Lung (tissue), 16 donors: ENCODE results near the gene ZNF462. TPM values are rescaled to one million over a fixed set of nuclear protein-coding genes. Genes with fewer than 3 reads are reported as not detected.

Experiments used
- ATAC-seq: fragments of 200-7000 bp; cut with Tn5 transposase; one replicate; pipeline ENCODE4 v1.9.1; 2020; ENCODE audit warnings: moderate number of reproducible peaks; ENCODE audit not compliant: insufficient read depth, low FRiP score
- DNase-seq, 3 donors: peaks; one replicate each; pipeline ENCODE4 v3.0.0-alpha.2; 2013 to 2017
- H3K27ac ChIP-seq, 2 donors: one replicate each; pipeline ENCODE4 v1.5.1; 2013; ENCODE audit warnings: mild to moderate bottlenecking in 2 of 2, moderate library complexity in 2 of 2, control low read depth in 1 of 2, inconsistent platforms in 1 of 2, low read depth in 1 of 2, low read length in 1 of 2
- H3K27me3 ChIP-seq, 3 donors: one replicate each; pipeline ENCODE4 v1.5.1; 2013; ENCODE audit warnings: low read length in 2 of 3; ENCODE audit not compliant: control insufficient read depth in 3 of 3, insufficient read depth in 3 of 3
- H3K36me3 ChIP-seq, 4 donors: one replicate each; pipeline ENCODE4 v1.5.1; 2013; ENCODE audit warnings: low read length in 4 of 4, mild to moderate bottlenecking in 1 of 4, moderate library complexity in 1 of 4; ENCODE audit not compliant: control insufficient read depth in 4 of 4, insufficient read depth in 4 of 4
- H3K4me1 ChIP-seq, 5 donors: one replicate each; pipeline ENCODE4 v1.5.1; 2013; ENCODE audit warnings: low read length in 5 of 5, mild to moderate bottlenecking in 2 of 5, moderate library complexity in 1 of 5; ENCODE audit not compliant: control insufficient read depth in 5 of 5, insufficient read depth in 5 of 5
- H3K4me3 ChIP-seq: one replicate; pipeline ENCODE4 v1.5.1; 2013; ENCODE audit warnings: mild to moderate bottlenecking, control low read depth, moderate library complexity
- H3K9ac ChIP-seq, 2 donors: one replicate each; pipeline ENCODE4 v1.5.1; 2013; ENCODE audit warnings: low read length in 2 of 2, control low read depth in 1 of 2; ENCODE audit not compliant: insufficient read depth in 1 of 2
- H3K9me3 ChIP-seq, 4 donors: one replicate each; pipeline ENCODE4 v1.5.1; 2013; ENCODE audit warnings: low read length in 3 of 4, mild to moderate bottlenecking in 1 of 4, moderate library complexity in 1 of 4; ENCODE audit not compliant: control insufficient read depth in 4 of 4, insufficient read depth in 3 of 4
- WGBS, 2 donors: extraction: QIAGEN DNeasy Blood & Tissue Kit; methylation state at CpG; one replicate each; pipeline ENCODE4 v1.1.7; 2013; 5-methylcytosine and 5-hydroxymethylcytosine counted together
- long read RNA-seq, 5 donors: transcript quantifications; one replicate each; lab custom pipeline, GENCODE V29; 2026
- polyA plus RNA-seq, 2 donors: library from polyadenylated mRNA; stranded (reverse); fragments of 200-250 nt; gene quantifications; one replicate each; pipeline ENCODE4 v1.2.1, GENCODE V29; 2013
- total RNA-seq, 2 donors: library from RNA; depleted of rRNA in 1 of 2; stranded (reverse); fragments of >200 nt in 1 of 2; gene quantifications; one replicate each; pipeline ENCODE4 v1.2.1, GENCODE V29; 2014 to 2021
- TF ChIP-seq, protein P1 (sequence below): IDR thresholded peaks from 2 replicates; pipeline ENCODE4 v1.5.1; 2012; ENCODE audit warnings: mild to moderate bottlenecking; ENCODE audit errors: control extremely low read depth, extremely low read depth
- donor health status: control.
- donor health status: control.
- donor health status: Bipolar disorder and iron deficiency.
- donor health status: healthy.
- donor health status: DM: yes; HTN: yes; CAD: no.

The ZNF462 gene, protein sequence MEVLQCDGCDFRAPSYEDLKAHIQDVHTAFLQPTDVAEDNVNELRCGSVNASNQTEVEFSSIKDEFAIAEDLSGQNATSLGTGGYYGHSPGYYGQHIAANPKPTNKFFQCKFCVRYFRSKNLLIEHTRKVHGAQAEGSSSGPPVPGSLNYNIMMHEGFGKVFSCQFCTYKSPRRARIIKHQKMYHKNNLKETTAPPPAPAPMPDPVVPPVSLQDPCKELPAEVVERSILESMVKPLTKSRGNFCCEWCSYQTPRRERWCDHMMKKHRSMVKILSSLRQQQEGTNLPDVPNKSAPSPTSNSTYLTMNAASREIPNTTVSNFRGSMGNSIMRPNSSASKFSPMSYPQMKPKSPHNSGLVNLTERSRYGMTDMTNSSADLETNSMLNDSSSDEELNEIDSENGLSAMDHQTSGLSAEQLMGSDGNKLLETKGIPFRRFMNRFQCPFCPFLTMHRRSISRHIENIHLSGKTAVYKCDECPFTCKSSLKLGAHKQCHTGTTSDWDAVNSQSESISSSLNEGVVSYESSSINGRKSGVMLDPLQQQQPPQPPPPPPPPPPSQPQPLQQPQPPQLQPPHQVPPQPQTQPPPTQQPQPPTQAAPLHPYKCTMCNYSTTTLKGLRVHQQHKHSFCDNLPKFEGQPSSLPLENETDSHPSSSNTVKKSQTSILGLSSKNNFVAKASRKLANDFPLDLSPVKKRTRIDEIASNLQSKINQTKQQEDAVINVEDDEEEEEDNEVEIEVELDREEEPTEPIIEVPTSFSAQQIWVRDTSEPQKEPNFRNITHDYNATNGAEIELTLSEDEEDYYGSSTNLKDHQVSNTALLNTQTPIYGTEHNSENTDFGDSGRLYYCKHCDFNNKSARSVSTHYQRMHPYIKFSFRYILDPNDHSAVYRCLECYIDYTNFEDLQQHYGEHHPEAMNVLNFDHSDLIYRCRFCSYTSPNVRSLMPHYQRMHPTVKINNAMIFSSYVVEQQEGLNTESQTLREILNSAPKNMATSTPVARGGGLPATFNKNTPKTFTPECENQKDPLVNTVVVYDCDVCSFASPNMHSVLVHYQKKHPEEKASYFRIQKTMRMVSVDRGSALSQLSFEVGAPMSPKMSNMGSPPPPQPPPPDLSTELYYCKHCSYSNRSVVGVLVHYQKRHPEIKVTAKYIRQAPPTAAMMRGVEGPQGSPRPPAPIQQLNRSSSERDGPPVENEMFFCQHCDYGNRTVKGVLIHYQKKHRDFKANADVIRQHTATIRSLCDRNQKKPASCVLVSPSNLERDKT (N-terminal part only)
- total RNA-seq (10 to 100 TPM; 36.5 to 37.7 TPM), polyA plus RNA-seq (1 to 10 TPM; 2.0 to 2.5 TPM)
- long read RNA-seq, donor 1, partial matches to known transcripts: 0 of 1 reads
- long read RNA-seq, donor 1, other reads (novel, unspliced or antisense): 0 of 1 reads
- long read RNA-seq, donor 2, partial matches to known transcripts: 0 of 1 reads
- long read RNA-seq, donor 2, other reads (novel, unspliced or antisense): 0 of 1 reads
- long read RNA-seq, donor 3, partial matches to known transcripts: 0 of 2 reads
- long read RNA-seq, donor 3, other reads (novel, unspliced or antisense): 0 of 2 reads
- long read RNA-seq, donor 4, partial matches to known transcripts: 0 of 1 reads
- long read RNA-seq, donor 4, other reads (novel, unspliced or antisense): 0 of 1 reads
- long read RNA-seq, donor 5, partial matches to known transcripts: 9 of 13 reads
- long read RNA-seq, donor 5, other reads (novel, unspliced or antisense): 0 of 13 reads

DNA sequence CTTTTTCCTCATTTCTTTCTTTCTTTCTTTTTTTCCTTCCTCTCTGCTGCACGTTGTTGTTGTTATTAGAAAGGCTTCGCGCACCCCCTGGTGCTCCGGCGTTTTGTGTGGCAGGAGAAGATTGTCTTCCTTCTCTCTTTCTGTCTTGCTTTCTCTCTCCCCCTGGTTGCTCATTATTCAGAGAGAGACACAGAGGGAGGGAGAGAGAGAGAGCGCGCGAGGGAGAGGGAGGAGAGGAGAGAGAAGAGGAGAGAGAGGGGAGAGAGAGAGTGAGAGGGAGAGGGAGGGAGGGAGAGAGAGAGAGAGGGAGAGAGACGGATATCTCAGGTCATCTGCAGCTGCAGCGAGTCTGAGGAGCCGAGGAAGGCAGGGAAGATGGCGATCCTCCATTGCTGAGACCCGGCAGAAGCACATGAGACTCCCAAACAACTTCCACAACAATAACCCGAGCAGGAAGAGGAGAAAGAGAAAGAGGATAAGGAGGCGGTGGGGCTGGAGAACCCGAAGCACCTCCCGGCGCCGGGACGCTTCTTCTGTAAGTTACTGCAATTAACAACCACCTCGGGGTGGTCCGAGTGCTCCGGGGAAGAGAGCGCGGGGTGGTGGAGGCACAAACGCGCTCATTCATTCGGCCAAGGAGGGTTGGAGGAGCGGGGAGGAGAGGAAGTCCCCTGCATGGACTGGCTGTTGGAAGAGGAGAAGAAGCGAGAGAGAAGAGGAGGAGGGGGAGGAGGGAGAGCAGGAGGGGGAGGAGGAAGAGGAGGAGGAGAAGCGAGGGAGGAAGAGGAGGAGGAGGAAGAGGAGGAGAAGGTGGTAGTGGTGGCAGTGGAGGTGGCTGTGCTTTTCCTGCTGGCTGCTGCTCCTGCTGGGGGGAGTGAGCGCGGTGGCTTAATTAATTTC lies at the start of gene ZNF462:
Gene ZNF462 (plus strand): TSS at position 346 of the 900 bp plus-strand sequence. CDS start 60,218 bp downstream, outside the sequence.
- Histone ChIP-seq H3K4me1 (peaks cover 1 to 22% (median 11%) of the 10 kb centered on the region in 5 donors), H3K36me3 (no peaks in the 10 kb centered on the region), H3K27ac (peak within 1 kb of the TSS; percentile 85 to 95), H3K9ac (peak within 1 kb of the TSS; percentile 51 to 80), H3K9me3 (peaks cover 0 to 2% (median 0%) of the 10 kb centered on the region in 4 donors), H3K27me3 (peaks cover 0 to 4% (median 0%) of the 10 kb centered on the region in 3 donors), H3K4me3 (peak within 1 kb of the TSS; percentile 57)
- DNase-seq: peak; percentile 78 to 90 (median 90)
- 1% methylated on average over 32 to 33 of the region's 33 CpGs for WGBS, 2 donors
- TF ChIP-seq, protein P1, sequence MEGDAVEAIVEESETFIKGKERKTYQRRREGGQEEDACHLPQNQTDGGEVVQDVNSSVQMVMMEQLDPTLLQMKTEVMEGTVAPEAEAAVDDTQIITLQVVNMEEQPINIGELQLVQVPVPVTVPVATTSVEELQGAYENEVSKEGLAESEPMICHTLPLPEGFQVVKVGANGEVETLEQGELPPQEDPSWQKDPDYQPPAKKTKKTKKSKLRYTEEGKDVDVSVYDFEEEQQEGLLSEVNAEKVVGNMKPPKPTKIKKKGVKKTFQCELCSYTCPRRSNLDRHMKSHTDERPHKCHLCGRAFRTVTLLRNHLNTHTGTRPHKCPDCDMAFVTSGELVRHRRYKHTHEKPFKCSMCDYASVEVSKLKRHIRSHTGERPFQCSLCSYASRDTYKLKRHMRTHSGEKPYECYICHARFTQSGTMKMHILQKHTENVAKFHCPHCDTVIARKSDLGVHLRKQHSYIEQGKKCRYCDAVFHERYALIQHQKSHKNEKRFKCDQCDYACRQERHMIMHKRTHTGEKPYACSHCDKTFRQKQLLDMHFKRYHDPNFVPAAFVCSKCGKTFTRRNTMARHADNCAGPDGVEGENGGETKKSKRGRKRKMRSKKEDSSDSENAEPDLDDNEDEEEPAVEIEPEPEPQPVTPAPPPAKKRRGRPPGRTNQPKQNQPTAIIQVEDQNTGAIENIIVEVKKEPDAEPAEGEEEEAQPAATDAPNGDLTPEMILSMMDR: peak; percentile 79
- ATAC-seq: peak; percentile 4

DNA sequence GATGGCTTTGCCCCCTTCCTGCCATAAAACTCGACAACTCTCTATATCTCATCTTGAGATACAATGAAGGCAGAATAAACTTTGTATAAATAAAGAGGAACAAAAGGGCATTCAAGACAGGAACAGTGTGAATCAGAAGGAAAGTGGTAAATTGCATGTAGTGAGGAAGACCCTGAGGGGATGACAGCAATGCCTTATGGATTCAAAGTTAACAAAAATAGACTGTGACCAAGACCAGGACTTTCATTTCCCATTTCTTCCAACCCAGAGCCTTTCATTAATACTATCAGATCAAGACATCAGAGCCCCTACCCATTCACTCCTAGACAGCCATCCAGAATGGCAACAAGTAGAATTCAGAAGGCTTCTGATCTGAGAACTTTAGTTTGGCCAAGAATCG lies 46.4 kb upstream of the ZNF462 start:
- TF ChIP-seq, protein P1: no peak
- no peaks in the 10 kb centered on the region for H3K27me3 ChIP-seq
- H3K9ac ChIP-seq: no peak overlapping the region
- H3K36me3 ChIP-seq: no peaks in the 10 kb centered on the region
- 58 to 59% methylated on average over 2 of the region's 2 CpGs for WGBS, 2 donors
- H3K4me3 ChIP-seq: no peak overlapping the region
- H3K4me1 ChIP-seq: no peaks in the 10 kb centered on the region
- no peak overlapping the region for H3K27ac ChIP-seq
- DNase-seq (no peak), ATAC-seq (no peak)
- H3K9me3 ChIP-seq: no peaks in the 10 kb centered on the region
